Measurements from ENCODE around the gene PLBD2.

Gene PLBD2

GRCh38 chr12:113401066-113402000 is 42.9 kb downstream of the PLBD2 start:
- Histone ChIP-seq H3K79me2 (no peaks in the 10 kb centered on the region), H3K4me2 (ENCODE audit: low read length) (no peak overlapping the region), H3K4me1 (no peaks in the 10 kb centered on the region), H3K9ac (no peak overlapping the region), H3K36me3 (ENCODE audit: control insufficient read depth, insufficient read depth, low read length) (no peaks in the 10 kb centered on the region), H3K9me3 (ENCODE audit: control insufficient read depth, low read length) (no peaks in the 10 kb centered on the region), H2AFZ (no peak overlapping the region), H3K27ac (no peak overlapping the region), H3K4me3 (ENCODE audit: low read depth, low read length) (no peak overlapping the region), H3K27me3 (ENCODE audit: control insufficient read depth, insufficient read depth, low read length) (no peaks in the 10 kb centered on the region)
- no peak for TF ChIP-seq CTCF (IDR thresholded peaks at IDR 0.05)

GRCh38 chr12:113402586-113403260 is 44.3 kb downstream of the PLBD2 start:
- H3K9me3 ChIP-seq (ENCODE audit: control insufficient read depth, low read length): no peaks in the 10 kb centered on the region
- H3K4me1 ChIP-seq: no peaks in the 10 kb centered on the region
- no peak overlapping the region for H3K9ac ChIP-seq
- no peak for TF ChIP-seq CTCF (IDR thresholded peaks at IDR 0.05)
- H3K36me3 ChIP-seq (ENCODE audit: control insufficient read depth, insufficient read depth, low read length): no peaks in the 10 kb centered on the region
- H3K4me3 ChIP-seq (ENCODE audit: low read depth, low read length): no peak overlapping the region
- H3K4me2 ChIP-seq (ENCODE audit: low read length): no peak overlapping the region
- H3K27me3 ChIP-seq (ENCODE audit: control insufficient read depth, insufficient read depth, low read length): no peaks in the 10 kb centered on the region
- H3K27ac ChIP-seq: no peak overlapping the region
- H3K79me2 ChIP-seq: no peaks in the 10 kb centered on the region
- no peak overlapping the region for H2AFZ ChIP-seq

GRCh38 chr12:113403435-113404415 is 45.3 kb downstream of the PLBD2 start, which contains the start of gene SDS:
Gene SDS, minus strand, starts transcription at chr12:113403887. Its CDS starts 4,179 bp downstream, at chr12:113399708.
- H3K27ac ChIP-seq: no peak within 1 kb of the TSS
- H3K4me1 ChIP-seq: no peaks in the 10 kb centered on the region
- no peaks in the 10 kb centered on the region for H3K9me3 ChIP-seq (ENCODE audit: control insufficient read depth, low read length)
- no peaks in the 10 kb centered on the region for H3K27me3 ChIP-seq (ENCODE audit: control insufficient read depth, insufficient read depth, low read length)
- TF ChIP-seq CTCF (IDR thresholded peaks at IDR 0.05): no peak
- H2AFZ ChIP-seq: no peak within 1 kb of the TSS
- H3K4me2 ChIP-seq (ENCODE audit: low read length): no peak within 1 kb of the TSS
- no peaks in the 10 kb centered on the region for H3K79me2 ChIP-seq
- no peaks in the 10 kb centered on the region for H3K36me3 ChIP-seq (ENCODE audit: control insufficient read depth, insufficient read depth, low read length)
- H3K9ac ChIP-seq: no peak within 1 kb of the TSS
- H3K4me3 ChIP-seq (ENCODE audit: low read depth, low read length): no peak within 1 kb of the TSS

GRCh38 chr12:113405694-113406093 is 47.3 kb downstream of the PLBD2 start:
- no peak overlapping the region for H3K9ac ChIP-seq
- no peak overlapping the region for H3K4me2 ChIP-seq (ENCODE audit: low read length)
- H2AFZ ChIP-seq: no peak overlapping the region
- H3K36me3 ChIP-seq (ENCODE audit: control insufficient read depth, insufficient read depth, low read length): no peaks in the 10 kb centered on the region
- no peak overlapping the region for H3K27ac ChIP-seq
- H3K79me2 ChIP-seq: no peaks in the 10 kb centered on the region
- no peak for TF ChIP-seq CTCF (IDR thresholded peaks at IDR 0.05)
- no peaks in the 10 kb centered on the region for H3K27me3 ChIP-seq (ENCODE audit: control insufficient read depth, insufficient read depth, low read length)
- H3K4me1 ChIP-seq: no peaks in the 10 kb centered on the region
- H3K9me3 ChIP-seq (ENCODE audit: control insufficient read depth, low read length): no peaks in the 10 kb centered on the region
- no peak overlapping the region for H3K4me3 ChIP-seq (ENCODE audit: low read depth, low read length)

All from parathyroid adenoma (tissue), 2 donors.